Measurements from ENCODE around the gene SDK1.

Gene SDK1

GRCh38 chr7:4297918-4298219, 996.8 kb downstream of the SDK1 start:
- H3K9ac ChIP-seq = no peak overlapping the region
- H3K9me3 ChIP-seq (ENCODE audit: control insufficient read depth, low read length) = no peaks in the 10 kb centered on the region
- H3K27ac ChIP-seq = no peak overlapping the region
- H3K27me3 ChIP-seq (ENCODE audit: control insufficient read depth, insufficient read depth, low read length) = no peaks in the 10 kb centered on the region
- H3K36me3 ChIP-seq (ENCODE audit: control insufficient read depth, insufficient read depth, low read length) = no peaks in the 10 kb centered on the region
- H3K79me2 ChIP-seq = no peaks in the 10 kb centered on the region
- no peak overlapping the region for H3K4me3 ChIP-seq (ENCODE audit: low read depth, low read length)
- no peak overlapping the region for H2AFZ ChIP-seq
- TF ChIP-seq, protein P1, sequence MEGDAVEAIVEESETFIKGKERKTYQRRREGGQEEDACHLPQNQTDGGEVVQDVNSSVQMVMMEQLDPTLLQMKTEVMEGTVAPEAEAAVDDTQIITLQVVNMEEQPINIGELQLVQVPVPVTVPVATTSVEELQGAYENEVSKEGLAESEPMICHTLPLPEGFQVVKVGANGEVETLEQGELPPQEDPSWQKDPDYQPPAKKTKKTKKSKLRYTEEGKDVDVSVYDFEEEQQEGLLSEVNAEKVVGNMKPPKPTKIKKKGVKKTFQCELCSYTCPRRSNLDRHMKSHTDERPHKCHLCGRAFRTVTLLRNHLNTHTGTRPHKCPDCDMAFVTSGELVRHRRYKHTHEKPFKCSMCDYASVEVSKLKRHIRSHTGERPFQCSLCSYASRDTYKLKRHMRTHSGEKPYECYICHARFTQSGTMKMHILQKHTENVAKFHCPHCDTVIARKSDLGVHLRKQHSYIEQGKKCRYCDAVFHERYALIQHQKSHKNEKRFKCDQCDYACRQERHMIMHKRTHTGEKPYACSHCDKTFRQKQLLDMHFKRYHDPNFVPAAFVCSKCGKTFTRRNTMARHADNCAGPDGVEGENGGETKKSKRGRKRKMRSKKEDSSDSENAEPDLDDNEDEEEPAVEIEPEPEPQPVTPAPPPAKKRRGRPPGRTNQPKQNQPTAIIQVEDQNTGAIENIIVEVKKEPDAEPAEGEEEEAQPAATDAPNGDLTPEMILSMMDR (IDR thresholded peaks at IDR 0.05) = no peak
- H3K4me1 ChIP-seq = no peaks in the 10 kb centered on the region
- H3K4me2 ChIP-seq (ENCODE audit: low read length) = no peak overlapping the region

- Histone ChIP-seq H3K4me3 (ENCODE audit: low read depth, low read length) (no peak overlapping the region), H3K79me2 (no peaks in the 10 kb centered on the region), H3K9me3 (ENCODE audit: control insufficient read depth, low read length) (no peaks in the 10 kb centered on the region), H3K36me3 (ENCODE audit: control insufficient read depth, insufficient read depth, low read length) (no peaks in the 10 kb centered on the region), H3K4me2 (ENCODE audit: low read length) (no peak overlapping the region), H3K9ac (no peak overlapping the region), H2AFZ (no peak overlapping the region), H3K4me1 (no peaks in the 10 kb centered on the region), H3K27ac (no peak overlapping the region), H3K27me3 (ENCODE audit: control insufficient read depth, insufficient read depth, low read length) (no peaks in the 10 kb centered on the region)
- TF ChIP-seq, protein P1 (IDR thresholded peaks at IDR 0.05) = no peak
These were observed 998.4 kb downstream of the SDK1 start for GRCh38 chr7:4299431-4299830.

GRCh38 chr7:4302203-4302905, 1001.3 kb downstream of the SDK1 start:
- H3K9me3 ChIP-seq (ENCODE audit: control insufficient read depth, low read length) = no peaks in the 10 kb centered on the region
- no peaks in the 10 kb centered on the region for H3K27me3 ChIP-seq (ENCODE audit: control insufficient read depth, insufficient read depth, low read length)
- no peaks in the 10 kb centered on the region for H3K79me2 ChIP-seq
- no peaks in the 10 kb centered on the region for H3K36me3 ChIP-seq (ENCODE audit: control insufficient read depth, insufficient read depth, low read length)
- no peak overlapping the region for H3K4me3 ChIP-seq (ENCODE audit: low read depth, low read length)
- H3K27ac ChIP-seq = no peak overlapping the region
- H3K4me1 ChIP-seq = no peaks in the 10 kb centered on the region
- H3K4me2 ChIP-seq (ENCODE audit: low read length) = no peak overlapping the region
- H2AFZ ChIP-seq = no peak overlapping the region
- TF ChIP-seq, protein P1 (IDR thresholded peaks at IDR 0.05) = no peak
- no peak overlapping the region for H3K9ac ChIP-seq

GRCh38 chr7:4307316-4308204, 1006.5 kb downstream of the SDK1 start:
- no peak overlapping the region for H3K4me2 ChIP-seq (ENCODE audit: low read length)
- TF ChIP-seq, protein P1 (IDR thresholded peaks at IDR 0.05) = no peak
- H3K79me2 ChIP-seq = no peaks in the 10 kb centered on the region
- H3K4me3 ChIP-seq (ENCODE audit: low read depth, low read length) = no peak overlapping the region
- H3K9ac ChIP-seq = no peak overlapping the region
- no peaks in the 10 kb centered on the region for H3K9me3 ChIP-seq (ENCODE audit: control insufficient read depth, low read length)
- no peak overlapping the region for H2AFZ ChIP-seq
- no peaks in the 10 kb centered on the region for H3K36me3 ChIP-seq (ENCODE audit: control insufficient read depth, insufficient read depth, low read length)
- no peaks in the 10 kb centered on the region for H3K4me1 ChIP-seq
- H3K27ac ChIP-seq = no peak overlapping the region
- no peaks in the 10 kb centered on the region for H3K27me3 ChIP-seq (ENCODE audit: control insufficient read depth, insufficient read depth, low read length)

All from parathyroid adenoma (tissue), 2 donors.